ENCODE measurements around the gene SHE.
"Not testable (repeated sequence)": the region's sequence is repeated elsewhere in the genome, so short reads cannot be mapped to it uniquely, and the experiment has no call there.

SHE gene

DNA sequence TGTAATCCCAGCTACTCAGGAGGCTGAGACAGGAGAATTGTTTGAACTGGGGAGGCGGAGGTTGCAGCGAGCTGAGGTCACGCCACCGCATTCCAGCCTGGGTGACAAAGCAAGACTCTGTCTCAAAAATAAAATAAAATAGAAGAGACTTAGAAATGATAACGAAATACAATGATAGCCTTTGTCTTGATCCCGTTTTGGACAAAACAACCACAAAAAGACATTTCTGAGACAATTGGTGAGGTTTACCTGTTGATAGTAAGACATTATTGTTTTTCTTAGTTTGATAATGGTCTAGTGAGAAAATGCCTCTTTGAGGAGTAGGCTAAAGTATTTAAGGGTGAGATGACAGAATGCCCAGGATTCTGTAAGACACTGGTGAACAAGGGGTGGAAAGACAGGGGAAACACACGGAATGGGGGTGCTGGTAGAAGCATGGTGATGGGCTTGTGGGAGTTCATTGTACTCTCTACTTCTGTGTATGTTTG, 11.9 kb upstream of the SHE start:
- DNase-seq (ENCODE audit: low spot score) = no peak

DNA sequence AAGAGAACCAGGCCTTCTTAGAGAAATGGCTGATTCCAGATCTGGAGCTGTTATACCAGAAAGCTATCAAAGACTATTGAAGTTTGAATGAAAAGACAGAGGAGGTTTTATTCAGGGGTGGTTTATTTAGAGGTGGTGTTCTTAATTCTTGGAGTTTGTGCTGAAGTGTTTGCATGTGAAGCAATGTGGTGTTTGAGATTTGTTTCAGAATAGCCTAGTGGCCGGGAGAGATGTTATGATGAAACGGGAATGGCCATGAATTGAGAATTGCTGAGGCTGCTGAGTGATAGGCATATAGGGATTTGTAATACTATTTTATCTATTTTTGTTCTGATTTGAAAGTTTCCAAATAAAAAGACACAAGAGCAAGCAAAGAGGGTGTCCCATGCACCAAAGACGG, 10.5 kb upstream of the SHE start:
- DNase-seq (ENCODE audit: low spot score) = no peak

DNA sequence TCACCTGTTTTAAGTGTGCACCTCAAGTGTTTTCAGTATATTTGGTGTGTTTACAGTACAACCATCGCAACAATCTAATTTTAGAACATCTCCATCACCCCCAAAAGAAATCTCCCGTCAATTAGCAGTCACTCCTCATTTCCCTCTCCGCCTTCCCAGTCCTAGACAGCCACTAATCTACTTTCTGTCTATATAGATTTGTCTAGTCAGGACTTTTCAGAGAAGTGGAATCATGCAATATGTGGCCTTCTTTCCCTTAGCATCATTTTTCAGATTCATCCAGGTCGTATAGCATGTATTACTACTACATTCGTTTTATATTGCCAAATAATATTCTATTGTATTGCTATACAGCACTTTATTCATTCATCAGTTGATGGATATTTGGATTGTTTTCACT, 1.7 kb upstream of the SHE start:
- DNase-seq (ENCODE audit: low spot score) = no peak

DNA sequence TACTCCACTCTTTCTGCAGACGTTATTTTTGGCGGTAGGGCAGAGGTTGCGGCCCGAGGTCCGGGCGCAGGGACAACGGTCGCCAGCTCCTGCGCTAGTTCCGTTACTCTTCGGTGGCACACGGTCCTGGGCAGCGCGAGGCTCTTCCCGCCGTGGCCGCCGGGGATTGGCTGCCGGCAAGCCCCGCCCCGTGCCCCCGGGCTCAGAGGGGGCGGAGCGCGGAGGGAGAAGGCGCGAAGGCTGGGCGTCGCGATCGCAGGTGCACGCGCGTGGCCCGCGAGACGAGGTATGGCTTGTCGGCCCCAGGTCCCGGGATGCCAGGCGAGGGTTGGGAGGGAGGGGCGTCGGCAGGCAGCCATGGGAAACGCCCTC, 518 bp upstream of the SHE start:
- DNase-seq (ENCODE audit: low spot score) = no peak

DNA sequence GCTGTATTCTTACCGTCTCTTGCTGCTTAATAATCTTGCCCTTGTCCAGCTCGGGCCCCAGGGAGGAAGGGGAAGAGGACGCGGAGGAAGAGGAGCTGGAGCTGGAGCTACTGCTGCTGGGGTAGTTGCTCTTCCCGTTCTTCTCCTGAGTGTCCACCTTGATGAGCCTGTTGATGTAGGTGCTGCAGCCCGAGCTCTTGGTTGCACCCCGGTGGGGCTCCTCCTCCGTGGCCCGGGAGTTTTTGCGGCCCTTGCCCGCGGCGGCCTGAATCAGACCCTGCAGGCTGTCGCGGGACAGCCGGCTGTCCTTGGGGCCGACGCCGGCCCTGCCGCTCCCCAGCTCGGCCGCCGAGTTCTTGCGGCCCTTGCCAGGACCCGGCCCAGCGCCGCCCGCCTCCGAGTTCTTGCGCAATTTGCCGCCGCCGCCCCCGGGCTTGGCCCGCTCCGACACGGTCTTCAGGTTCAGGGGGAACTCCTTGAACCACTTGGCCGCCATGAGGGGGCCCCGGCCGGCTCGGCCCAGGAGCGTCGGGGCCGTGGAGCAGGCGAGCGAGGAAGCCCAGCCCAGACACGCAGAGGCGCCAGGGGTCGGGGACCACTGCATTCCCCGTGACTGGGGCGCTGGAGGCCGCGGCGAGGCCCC, 668 bp downstream of the SHE start:
- DNase-seq (ENCODE audit: low spot score) = no peak

DNA sequence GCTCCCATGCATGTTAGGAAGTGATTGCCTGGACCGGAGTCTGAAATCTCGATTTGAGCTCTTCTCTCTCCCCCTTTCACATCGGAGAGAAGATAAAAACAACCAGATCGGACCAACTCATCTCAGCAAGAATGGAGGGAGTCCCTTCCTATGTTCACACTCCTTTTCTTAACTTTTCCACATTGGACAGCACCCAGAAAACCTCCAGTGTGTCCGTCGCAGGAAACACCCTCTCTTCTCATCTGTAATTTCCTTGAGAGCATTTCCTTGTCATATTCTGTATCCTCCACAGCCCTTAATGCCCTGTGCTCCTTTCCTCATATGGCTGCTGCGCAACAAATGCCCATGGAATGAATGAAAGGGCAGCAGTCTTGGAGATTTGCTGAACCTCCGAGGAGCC, 1.7 kb downstream of the SHE start:
- no peak for DNase-seq (ENCODE audit: low spot score)

DNA sequence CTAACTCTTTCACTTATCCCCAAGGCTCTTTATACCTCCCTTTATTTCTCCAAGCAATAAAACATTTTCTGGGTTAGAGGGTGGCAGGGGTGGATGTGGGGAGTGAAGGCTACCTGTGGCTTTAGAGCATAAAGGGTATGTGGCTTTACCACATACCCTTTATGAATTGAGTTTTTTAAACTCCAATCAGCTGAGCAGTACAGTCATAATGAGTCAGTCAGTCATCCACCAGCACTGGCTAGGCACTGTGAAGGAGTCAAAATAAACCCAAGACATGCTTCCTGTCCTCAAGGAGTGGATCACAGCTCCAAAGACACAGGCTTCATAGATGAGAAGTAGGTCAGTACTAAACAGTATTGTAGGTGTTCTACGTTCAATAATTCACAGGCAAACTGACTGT, 2.8 kb downstream of the SHE start:
- DNase-seq (ENCODE audit: low spot score) = no peak

DNA sequence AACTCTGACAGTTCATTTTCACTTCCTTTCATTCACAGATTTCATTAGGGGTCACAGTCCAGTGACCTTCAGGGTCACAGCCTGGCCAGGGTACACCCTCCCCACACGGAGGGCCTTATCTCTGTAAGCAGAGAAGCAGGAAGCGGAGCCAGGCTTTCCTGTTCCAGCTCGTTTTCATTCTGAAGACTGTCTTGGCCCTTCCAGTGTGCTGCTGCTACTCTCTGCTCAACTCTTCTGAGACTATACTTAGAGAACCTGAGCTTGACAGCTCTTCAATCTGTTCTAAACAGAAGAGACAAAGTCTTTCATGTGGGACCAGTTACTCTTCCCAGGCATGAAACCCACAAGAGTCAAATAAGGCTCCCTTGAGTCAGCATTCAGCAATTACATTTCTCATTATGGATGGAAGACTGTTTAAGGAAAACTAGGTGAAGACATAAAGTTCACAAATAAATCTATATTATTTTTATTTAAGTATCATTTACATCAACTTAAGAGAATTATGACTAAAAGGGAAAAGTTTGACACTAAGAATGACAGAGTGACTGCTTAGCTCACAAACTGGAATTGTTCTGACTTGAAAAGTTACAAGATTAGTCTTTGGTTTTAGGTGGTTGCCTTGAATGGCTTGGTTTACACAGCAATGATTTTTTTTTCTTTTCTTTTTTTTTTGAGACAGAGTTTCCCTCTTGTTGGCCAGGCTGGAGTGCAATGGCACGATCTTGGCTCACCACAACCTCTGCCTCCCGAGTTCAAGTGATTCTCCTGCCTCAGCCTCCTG, 5.0 kb downstream of the SHE start:
- no peak for DNase-seq (ENCODE audit: low spot score)

DNA sequence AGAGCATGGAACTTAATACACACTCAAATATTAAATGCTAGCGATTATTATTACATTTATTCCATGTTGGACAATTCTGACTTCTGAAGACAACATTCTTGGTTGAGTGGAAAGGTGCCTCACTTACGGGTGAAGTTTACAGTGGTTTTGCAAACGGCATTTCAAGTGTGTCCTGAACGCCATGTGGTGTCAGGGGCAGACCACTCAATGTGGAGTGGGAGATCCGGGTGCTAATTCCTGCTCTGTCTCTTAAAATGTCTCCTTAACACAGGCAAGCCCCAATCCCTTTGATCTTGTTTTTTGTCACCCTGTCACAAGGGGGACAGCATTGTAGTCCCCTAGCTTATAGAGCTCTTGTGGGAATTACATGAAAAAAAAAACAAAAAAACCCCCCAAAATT, 5.8 kb downstream of the SHE start:
- no peak for DNase-seq (ENCODE audit: low spot score)

DNA sequence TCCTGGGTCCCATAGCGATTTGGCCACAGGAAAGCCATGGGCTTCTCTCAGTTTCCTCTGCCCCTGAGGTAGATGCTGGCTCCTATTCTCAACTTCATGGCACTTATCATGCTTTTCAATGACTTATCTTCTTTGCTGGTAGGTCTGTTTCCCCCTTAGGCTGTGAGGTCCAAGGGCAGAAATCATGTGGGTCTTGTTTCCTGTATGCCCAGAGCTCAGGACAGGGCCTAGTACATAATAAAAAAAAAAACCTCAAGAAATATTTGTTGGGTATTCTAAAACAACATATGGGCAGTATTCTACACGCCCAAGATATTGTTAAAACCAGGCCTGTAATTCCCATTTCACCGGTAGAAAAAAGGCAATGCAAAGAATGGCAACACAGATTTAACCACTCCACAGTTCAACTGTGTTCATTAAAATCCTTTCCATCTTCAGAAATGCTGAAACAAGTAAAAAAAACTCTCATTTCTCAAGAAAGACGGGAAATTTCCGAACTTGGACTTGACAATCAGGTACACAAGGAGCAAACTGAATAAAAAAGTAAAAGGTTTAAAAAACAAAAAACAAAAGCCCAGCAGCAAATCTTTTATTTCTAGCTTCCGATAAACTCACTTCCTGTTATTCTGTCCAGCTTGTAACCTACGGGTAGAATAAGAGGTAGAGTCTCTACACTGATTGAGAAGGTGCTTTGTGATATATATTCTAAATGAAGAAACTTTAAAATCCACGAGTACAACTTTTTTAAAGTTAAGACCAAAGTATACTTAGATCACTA, 6.5 kb downstream of the SHE start:
- no peak for DNase-seq (ENCODE audit: low spot score)

DNA sequence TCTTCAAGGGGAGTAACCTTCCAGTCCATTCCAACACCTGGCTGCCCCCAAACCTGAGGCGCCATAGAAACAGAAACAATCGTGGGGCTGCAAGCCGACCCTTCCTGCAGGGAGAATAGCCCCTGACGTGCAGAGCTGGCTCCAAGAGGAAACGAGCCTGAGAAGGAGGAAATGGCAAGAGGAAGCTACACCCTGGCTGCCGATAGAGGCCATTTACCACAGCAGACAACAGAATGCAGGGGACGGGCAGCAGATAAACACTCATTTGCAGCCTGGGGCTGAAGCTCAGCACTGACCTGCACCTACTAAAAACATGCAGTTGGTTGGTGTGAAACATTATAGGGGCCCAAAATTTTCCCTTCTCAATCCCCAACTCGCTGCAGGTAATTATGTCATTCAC, 8.9 kb downstream of the SHE start:
- DNase-seq (ENCODE audit: low spot score) = no peak

DNA sequence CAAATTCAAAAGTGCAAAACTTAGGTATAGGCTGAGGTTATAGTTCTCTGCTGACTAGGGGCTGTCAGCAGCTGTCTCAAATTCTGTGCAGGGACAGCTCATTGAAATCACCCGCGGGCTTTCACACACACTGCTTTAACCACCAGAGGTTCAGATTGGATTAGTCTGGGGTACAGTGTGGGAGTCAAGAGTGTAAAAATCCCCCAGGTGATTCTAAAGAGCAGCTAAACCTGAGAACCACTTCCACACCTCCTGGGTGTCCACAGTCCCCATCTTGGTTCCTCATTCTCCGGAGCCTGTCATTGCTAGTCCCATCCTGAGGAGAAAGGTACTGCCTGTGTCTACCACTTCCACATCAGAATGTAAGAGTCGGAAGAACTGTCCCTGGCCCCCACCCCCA, 10.1 kb downstream of the SHE start:
- no peak for DNase-seq (ENCODE audit: low spot score)

DNA sequence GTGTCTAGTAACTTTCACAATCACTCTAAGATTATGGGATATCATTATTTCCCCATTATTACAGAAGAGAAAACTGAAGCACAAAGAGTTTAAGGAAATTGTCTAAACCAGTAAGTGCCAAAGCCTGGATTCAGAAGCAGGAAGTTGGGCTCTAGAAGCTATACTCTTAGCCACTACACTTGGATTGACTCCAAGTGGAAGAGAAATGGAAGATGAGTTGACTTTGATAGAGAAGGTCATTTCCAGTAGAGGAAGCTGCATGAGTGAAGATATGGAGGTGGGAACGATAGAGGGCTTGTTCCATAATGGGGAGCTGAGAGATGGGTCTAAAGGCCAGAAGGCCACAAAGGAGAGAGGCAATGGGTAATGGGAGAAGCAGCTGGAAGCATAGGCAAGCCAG, 11.9 kb downstream of the SHE start:
- no peak for DNase-seq (ENCODE audit: low spot score)

DNA sequence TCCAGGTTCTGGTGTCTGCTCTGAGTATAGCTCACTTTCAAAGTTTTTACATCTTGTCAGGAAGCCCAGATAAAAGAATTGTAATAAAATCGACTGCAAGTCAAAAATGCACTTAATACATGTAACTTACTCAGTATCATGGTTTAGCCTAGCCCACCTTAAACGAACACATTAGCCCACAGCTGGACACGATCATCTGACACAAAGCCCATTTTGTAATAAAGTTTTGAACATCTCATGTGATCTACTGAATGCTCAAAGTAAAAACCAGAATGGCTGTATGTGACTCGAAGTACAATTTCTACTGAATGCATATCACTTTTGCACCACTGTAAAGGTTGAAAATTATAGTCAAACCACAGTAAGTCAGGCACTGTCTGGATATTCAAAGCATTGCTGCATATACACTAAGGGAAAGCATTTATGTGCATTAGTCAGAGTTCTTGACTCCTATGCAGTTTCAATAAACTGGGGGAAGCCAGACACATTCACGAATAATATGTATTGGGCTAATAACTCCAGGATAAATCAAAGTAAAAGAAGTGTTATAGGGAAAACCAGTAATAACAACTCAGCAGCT, 12.4 kb downstream of the SHE start:
- no peak for DNase-seq (ENCODE audit: low spot score)

DNA sequence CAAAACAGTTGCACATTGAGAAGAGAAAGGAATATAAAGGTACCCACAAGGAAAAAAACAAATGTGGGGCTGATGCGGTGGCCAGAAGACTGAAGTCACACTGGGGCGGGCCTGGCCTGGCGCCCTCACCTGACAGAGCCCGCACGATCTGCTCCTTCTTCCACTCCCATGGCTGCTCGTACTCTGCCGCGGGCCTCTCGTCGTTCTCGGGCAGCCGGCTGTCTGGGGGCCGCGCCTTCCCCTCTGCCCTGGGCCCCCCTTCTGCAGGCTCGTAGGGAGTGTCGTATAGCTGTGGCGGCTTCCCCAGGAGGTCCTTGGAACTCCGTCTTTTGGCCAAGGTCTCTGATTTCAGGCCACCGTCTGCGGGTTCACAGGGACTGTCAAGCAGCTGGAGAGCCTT, 13.3 kb downstream of the SHE start:
- DNase-seq (ENCODE audit: low spot score) = no peak

DNA sequence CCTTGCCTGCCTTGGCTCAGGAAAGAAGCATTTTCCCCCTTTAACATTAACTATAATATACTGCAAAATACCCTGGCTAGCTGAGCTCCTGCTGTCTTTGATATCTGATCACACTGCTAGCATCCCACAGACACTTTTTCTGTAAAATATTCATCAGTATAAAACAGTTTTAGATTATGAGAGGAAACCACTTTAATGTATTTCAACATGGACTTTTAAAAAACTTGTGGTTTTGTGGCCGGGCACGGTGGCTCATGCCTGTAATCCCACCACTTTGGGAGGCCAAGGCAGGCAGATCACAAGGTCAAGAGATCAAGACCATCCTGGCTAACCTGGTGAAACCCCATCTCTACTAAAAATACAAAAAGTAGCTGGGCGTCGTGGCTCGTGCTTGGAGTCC, 15.5 kb downstream of the SHE start:
- not testable (repeated sequence) for DNase-seq (ENCODE audit: low spot score)

DNA sequence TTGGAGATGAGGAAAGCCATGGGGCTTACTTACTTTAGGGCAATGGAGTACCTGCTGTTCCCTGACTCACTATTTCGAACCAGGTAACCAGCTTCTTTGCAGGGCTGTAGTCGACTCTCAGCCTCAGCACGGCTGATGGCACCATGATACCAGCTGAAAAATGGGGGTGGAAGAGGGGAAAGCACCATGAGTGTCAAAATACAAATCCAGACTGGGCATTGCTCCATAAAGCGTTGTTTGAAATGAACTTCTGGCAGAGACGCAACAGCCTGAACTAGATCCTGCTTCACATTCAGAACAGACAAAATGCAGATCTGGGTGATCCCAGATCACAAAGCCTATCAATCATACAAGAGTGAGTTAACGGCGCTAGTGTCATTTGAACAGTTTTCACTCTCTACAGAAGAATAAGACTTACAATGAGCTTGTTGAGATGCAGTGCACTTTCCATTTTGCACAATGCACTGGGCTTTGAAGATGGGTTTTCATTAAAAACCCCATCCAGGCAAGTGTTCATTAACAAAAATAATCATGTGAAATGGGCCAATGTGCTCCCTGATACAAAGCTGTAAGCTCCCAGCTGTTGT, 16.2 kb downstream of the SHE start:
- no peak for DNase-seq (ENCODE audit: low spot score)

DNA sequence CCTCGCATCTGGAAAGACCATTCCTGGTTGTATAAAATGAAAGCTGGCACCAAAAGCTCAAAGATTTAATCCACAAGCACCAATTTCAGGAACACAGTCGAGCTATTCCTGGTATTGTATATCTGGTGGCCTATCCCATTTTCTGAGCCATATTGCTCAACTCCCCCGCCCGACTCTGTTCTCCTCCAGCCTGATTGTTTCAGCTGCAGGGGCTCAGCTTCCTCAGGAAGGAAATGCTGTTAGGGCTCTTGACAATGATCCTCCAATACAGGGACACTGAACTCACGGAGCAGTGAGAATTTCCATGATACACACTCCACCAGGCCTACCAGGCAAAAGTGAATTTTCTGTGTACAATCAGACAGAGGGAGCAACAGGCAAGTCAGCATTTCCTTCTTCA, 17.1 kb downstream of the SHE start:
- no peak for DNase-seq (ENCODE audit: low spot score)

DNA sequence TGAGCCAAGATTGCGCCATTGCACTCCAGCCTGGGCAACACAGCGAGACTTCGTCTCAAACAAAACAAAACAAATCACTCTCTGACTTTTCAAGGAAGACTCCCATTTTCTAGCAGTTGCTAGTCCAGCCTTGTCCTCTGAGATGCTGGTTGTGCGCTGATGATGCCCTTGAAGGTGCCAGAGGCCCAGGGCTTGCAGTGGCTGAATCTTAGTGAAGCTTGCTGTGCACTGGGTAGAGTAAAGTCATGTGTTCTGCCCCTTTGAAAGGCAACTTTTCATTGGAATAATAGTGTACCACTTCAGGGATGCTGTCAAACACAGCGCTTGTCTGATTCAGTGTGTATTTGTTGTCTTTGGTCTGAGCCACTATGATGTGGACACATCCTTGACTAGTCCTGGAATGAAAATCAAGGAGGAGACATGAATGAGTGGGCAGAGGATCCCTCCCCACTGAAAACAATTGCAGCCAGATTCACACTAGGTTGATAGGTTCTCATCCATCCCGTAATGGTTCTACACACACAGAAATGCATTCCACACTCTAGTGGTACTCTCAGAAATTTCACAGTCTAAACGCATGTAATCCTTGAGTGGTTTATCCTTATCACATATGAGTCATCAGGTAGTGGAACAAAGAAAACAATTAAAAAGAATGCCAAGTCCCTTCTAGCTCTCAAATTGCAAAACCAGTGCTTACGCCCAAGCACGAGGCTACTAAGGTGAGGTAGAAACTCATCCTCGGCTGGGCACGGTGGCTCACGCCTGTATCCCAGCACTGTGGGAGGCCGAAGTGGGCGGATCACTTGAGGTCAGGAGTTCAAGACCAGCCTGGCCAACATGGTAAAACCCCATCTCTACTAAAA, 18.0 kb downstream of the SHE start:
- DNase-seq (ENCODE audit: low spot score) = no peak

DNA sequence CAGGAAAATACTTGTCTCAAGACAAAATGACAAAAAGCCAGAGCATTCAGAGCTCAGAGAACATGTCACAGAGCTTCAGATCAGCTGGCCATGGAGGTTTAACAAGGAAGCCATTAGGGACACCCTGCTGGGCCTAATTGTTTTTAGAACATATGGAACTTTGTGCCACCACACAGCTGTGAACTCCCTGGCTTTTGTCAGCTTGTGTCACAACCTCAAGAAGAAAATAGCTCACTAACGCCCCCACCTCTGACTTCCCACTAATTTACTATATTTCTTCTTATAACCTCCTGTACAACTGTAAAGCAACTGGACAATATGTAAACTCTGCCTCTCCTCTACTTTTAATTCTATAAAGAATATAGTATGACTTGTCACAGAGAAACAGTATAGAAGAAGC, 21.2 kb downstream of the SHE start:
- DNase-seq (ENCODE audit: low spot score) = no peak

DNA sequence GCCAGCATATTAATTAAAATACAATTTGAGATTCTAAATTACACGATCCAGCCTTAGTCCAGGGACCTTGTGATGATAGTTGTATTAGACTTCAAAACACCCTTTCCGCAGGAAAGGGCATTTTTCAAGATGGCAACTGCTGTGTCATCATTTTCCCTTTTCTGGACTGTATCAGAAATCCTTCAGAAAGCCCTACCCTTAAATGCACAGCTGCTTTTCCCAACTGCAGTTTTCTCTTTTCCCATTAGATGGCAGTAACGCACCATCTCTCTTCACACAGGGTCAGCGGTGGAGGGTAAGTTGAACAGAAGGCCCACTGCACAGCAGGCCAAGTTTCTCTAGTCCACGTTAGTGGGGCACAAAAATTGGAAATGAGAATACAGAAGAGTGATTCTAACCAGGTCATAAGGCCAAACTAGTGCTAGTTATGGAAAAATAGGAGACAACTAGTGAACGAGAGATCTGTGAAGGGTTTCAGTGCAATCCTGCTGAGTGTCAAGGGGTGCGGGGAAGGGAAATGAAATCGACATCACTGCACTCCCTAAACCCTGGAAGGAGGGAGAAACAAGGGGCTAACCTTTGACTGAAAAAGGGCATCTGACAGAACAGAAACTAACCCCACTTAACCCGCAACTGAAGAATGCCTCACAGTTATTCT, 22.3 kb downstream of the SHE start:
- peak; percentile 87 for DNase-seq (ENCODE audit: low spot score)
